Mesenchymal stem cell (in vitro differentiated cells and primary cell): Measurements from ENCODE around the gene ZNF592. TPM values are rescaled to one million over a fixed set of nuclear protein-coding genes. Genes with fewer than 3 reads are reported as not detected.

Source experiments
- DNase-seq: peaks from one replicate; pipeline ENCODE4 v3.0.0-alpha.2; 2013
- H2AFZ ChIP-seq: one replicate; pipeline ENCODE4 v1.6.1; 2013; ENCODE audit warnings: low read depth, mild to moderate bottlenecking, control low read depth, inconsistent platforms, low read length, moderate library complexity
- H2AK5ac ChIP-seq: 2 replicates; pipeline ENCODE4 v1.6.1; 2013; ENCODE audit warnings: low read length, moderate library complexity, mild to moderate bottlenecking, inconsistent platforms; ENCODE audit not compliant: severe bottlenecking
- H2BK120ac ChIP-seq: one replicate; pipeline ENCODE4 v1.6.1; 2013; ENCODE audit warnings: low read depth, mild to moderate bottlenecking, inconsistent platforms, low read length, moderate library complexity
- H2BK12ac ChIP-seq, 2 experiments: one replicate each; pipeline ENCODE4 v1.6.1; 2013; ENCODE audit warnings: inconsistent platforms in 2 of 2, low read length in 2 of 2, mild to moderate bottlenecking in 2 of 2, moderate library complexity in 2 of 2, control low read depth in 1 of 2
- H2BK15ac ChIP-seq: one replicate; pipeline ENCODE4 v1.6.1; 2013; ENCODE audit warnings: mild to moderate bottlenecking, low read depth, inconsistent platforms; ENCODE audit not compliant: poor library complexity, severe bottlenecking
- H2BK5ac ChIP-seq: 2 replicates; pipeline ENCODE4 v1.6.1; 2013; ENCODE audit warnings: low read depth, mild to moderate bottlenecking, low read length, control low read depth, inconsistent platforms; ENCODE audit not compliant: poor library complexity, severe bottlenecking
- H3K14ac ChIP-seq, 2 experiments: one replicate each; pipeline ENCODE4 v1.6.1; 2013; ENCODE audit warnings: inconsistent platforms in 2 of 2, low read length in 2 of 2, control low read depth in 1 of 2, mild to moderate bottlenecking in 1 of 2, moderate library complexity in 1 of 2
- H3K18ac ChIP-seq, 2 experiments: one replicate each; pipeline ENCODE4 v1.6.1; 2013; ENCODE audit warnings: inconsistent platforms in 2 of 2, low read length in 2 of 2, control low read depth in 1 of 2, low read depth in 1 of 2, mild to moderate bottlenecking in 1 of 2
- H3K23ac ChIP-seq, 2 experiments: one replicate each; pipeline ENCODE4 v1.6.1; 2013; ENCODE audit warnings: inconsistent platforms in 2 of 2, low read length in 2 of 2, mild to moderate bottlenecking in 2 of 2, moderate library complexity in 2 of 2, control low read depth in 1 of 2
- H3K27ac ChIP-seq: 2 replicates; pipeline ENCODE4 v1.5.1; 2013; ENCODE audit warnings: mild to moderate bottlenecking, moderate library complexity, low read length, control low read depth, inconsistent platforms; ENCODE audit not compliant: poor library complexity, severe bottlenecking
- H3K27me3 ChIP-seq, 2 experiments: 2 replicates each; pipeline versions ENCODE4 v1.6.1 to v1.7.0; 2013; ENCODE audit warnings: low read length in 2 of 2, mild to moderate bottlenecking in 2 of 2, moderate library complexity in 2 of 2, control low read depth in 1 of 2, inconsistent platforms in 1 of 2; ENCODE audit not compliant: control insufficient read depth in 1 of 2, insufficient read depth in 1 of 2
- H3K36me3 ChIP-seq, 2 experiments: 2 replicates each; pipeline versions ENCODE4 v1.6.1 to v1.7.0; 2013; ENCODE audit warnings: low read length in 2 of 2, control low read depth in 1 of 2, inconsistent platforms in 1 of 2, low read depth in 1 of 2, mild to moderate bottlenecking in 1 of 2; ENCODE audit not compliant: insufficient read depth in 2 of 2, control insufficient read depth in 1 of 2
- H3K4ac ChIP-seq, 2 experiments: one replicate each; pipeline ENCODE4 v1.6.1; 2013; ENCODE audit warnings: inconsistent platforms in 2 of 2, low read length in 2 of 2, mild to moderate bottlenecking in 2 of 2, moderate library complexity in 2 of 2, control low read depth in 1 of 2, low read depth in 1 of 2
- H3K4me1 ChIP-seq: 2 replicates; pipeline ENCODE4 v1.6.1; 2013; ENCODE audit warnings: low read depth, low read length, control low read depth; ENCODE audit not compliant: control insufficient read depth, insufficient read depth
- H3K4me2 ChIP-seq: 2 replicates; pipeline ENCODE4 v1.6.1; 2013; ENCODE audit warnings: low read length, mild to moderate bottlenecking, inconsistent platforms; ENCODE audit not compliant: poor library complexity, severe bottlenecking
- H3K4me3 ChIP-seq, 2 experiments: 2 replicates each; pipeline versions ENCODE4 v1.5.1 to v1.7.0; 2013; ENCODE audit warnings: low read length in 2 of 2, mild to moderate bottlenecking in 2 of 2, control low read depth in 1 of 2, low read depth in 1 of 2; ENCODE audit not compliant: insufficient read depth in 1 of 2
- H3K79me1 ChIP-seq: replicated peaks from 2 replicates; pipeline ENCODE4 v1.6.1; 2013; ENCODE audit warnings: mild to moderate bottlenecking, control low read depth, low read length, inconsistent platforms; ENCODE audit not compliant: poor library complexity, severe bottlenecking
- H3K9ac ChIP-seq: 2 replicates; pipeline ENCODE4 v1.7.0; 2013; ENCODE audit warnings: mild to moderate bottlenecking, low read length, moderate library complexity
- H3K9me3 ChIP-seq: 2 replicates; pipeline ENCODE4 v1.7.0; 2013; ENCODE audit warnings: mild to moderate bottlenecking, low read length; ENCODE audit not compliant: control insufficient read depth
- H4K8ac ChIP-seq: one replicate; pipeline ENCODE4 v1.6.1; 2013; ENCODE audit warnings: inconsistent platforms, mild to moderate bottlenecking, low read length, moderate library complexity
- H4K91ac ChIP-seq: one replicate; pipeline ENCODE4 v1.6.1; 2013; ENCODE audit warnings: mild to moderate bottlenecking, low read length, inconsistent platforms
- WGBS: methylation state at CpG from one replicate; pipeline ENCODE4 v1.1.7; 2013; ENCODE audit warnings: mixed read lengths; 5-methylcytosine and 5-hydroxymethylcytosine counted together
- small RNA-seq: library from polyadenylated mRNA; stranded (forward); fragments of <200 nt; extraction: miRNeasy Mini kit (QIAGEN cat#:217004); gene quantifications from one replicate; pipeline ENCODE3, GENCODE V24; 2013; ENCODE audit warnings: low read depth

ZNF592 gene

DNA sequence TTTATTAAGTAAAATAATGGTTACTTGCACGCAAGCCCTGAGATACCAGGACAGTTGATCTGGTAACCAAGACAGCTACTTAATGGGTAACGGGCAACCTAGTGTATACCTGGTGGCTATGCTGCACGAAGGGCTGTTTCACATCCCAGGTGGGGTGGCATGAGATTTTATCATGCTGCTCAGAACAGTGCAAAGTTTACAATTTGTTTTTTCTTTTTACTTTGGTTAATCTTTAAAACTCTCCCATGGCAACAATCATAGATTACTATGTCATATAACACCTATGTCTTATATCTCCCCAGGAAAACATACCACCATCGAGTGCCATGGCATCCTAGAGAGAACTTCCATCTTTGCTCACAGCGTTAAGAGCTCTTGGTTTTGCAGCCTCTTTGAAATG, 103.8 kb downstream of the ZNF592 start:
- WGBS, result 100% methylated on average over 4 of the region's 5 CpGs
- no peak overlapping the region for H2BK5ac ChIP-seq

DNA sequence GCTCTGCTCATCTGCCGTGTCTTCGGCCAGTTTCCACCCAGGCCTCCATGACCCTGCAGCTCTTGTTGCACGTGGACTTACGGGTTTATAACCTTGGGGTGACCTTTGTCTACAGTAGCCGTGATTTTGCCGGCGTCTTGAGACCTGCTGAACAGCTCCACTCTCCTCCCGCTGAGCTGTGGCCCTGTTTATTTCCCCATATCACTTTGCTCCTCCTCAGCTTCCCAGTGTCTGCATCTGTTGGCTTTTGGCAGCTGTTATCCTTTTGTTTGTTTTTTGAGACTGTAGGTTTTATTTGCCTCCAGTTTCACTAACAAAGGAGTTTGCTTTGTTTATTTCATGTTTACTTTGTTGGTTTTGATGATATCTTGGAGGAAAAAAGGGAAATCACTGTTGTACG, 106.7 kb downstream of the ZNF592 start:
- no peak overlapping the region for H2BK120ac ChIP-seq
- H2BK12ac ChIP-seq, result no peak overlapping the region
- H3K4me3 ChIP-seq, result no peak overlapping the region
- no peak overlapping the region for H2BK15ac ChIP-seq
- H2AFZ ChIP-seq, result no peak overlapping the region
- no peak for DNase-seq
- peaks cover 4% of the 10 kb centered on the region for H3K4me1 ChIP-seq
- no peaks in the 10 kb centered on the region for H3K36me3 ChIP-seq
- H2BK5ac ChIP-seq, result no peak overlapping the region
- no peak overlapping the region for H3K14ac ChIP-seq
- H2AK5ac ChIP-seq, result no peak overlapping the region
- H3K27ac ChIP-seq, result no peak overlapping the region
- H3K27me3 ChIP-seq, result peaks cover 0 to 3% of the 10 kb centered on the region in 2 experiments
- no peaks in the 10 kb centered on the region for H3K9me3 ChIP-seq
- WGBS, result 86% methylated on average over 9 of the region's 9 CpGs
- H3K18ac ChIP-seq, result no peak overlapping the region
- H3K79me1 ChIP-seq, result no peaks in the 10 kb centered on the region
- H4K8ac ChIP-seq, result no peak overlapping the region
- H3K23ac ChIP-seq, result no peak overlapping the region
- H4K91ac ChIP-seq, result no peak overlapping the region
- no peak overlapping the region for H3K9ac ChIP-seq
- H3K4me2 ChIP-seq, result no peak overlapping the region
- H3K4ac ChIP-seq, result no peak overlapping the region

More for the DNA sequence above, 103.8 kb downstream of the ZNF592 start:
- H3K23ac ChIP-seq, result no peak overlapping the region
- H3K4me3 ChIP-seq, result no peak overlapping the region
- H4K8ac ChIP-seq, result no peak overlapping the region
- no peak overlapping the region for H2BK15ac ChIP-seq
- H3K27me3 ChIP-seq, result peaks cover 0 to 3% of the 10 kb centered on the region in 2 experiments
- H3K9me3 ChIP-seq, result peaks cover 14% of the 10 kb centered on the region
- H3K4me1 ChIP-seq, result peaks cover 4% of the 10 kb centered on the region
- H2AFZ ChIP-seq, result no peak overlapping the region
- no peak for DNase-seq
- H4K91ac ChIP-seq, result no peak overlapping the region
- H3K79me1 ChIP-seq, result no peaks in the 10 kb centered on the region
- no peak overlapping the region for H3K4me2 ChIP-seq
- no peak overlapping the region for H3K4ac ChIP-seq
- H3K14ac ChIP-seq, result no peak overlapping the region
- no peak overlapping the region for H2BK12ac ChIP-seq
- no peak overlapping the region for H3K18ac ChIP-seq
- H3K36me3 ChIP-seq, result no peaks in the 10 kb centered on the region
- no peak overlapping the region for H3K27ac ChIP-seq
- no peak overlapping the region for H2AK5ac ChIP-seq
- H2BK120ac ChIP-seq, result no peak overlapping the region
- no peak overlapping the region for H3K9ac ChIP-seq

DNA sequence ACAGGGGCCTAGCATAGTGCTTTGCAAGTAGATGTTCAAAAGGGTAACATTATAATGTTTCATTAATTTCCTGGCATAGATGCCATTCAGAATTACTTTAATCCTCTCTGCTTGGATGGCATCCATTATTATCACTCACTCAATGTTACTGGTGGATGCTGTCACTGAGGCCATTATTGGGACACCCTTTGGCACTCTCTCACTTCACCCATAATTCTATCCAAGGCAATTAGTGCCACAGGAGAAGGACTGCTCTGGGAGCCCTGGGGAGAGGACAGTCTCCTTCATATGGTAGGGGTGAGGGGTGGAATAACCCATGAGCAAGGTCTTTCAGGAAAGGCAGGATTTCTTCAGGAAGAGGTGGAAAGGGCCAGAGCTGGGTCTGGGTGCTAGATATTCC, 107.4 kb downstream of the ZNF592 start:
- Histone ChIP-seq H3K4me2 (no peak overlapping the region), H2AFZ (no peak overlapping the region), H3K4me3 (no peak overlapping the region), H2BK15ac (no peak overlapping the region), H3K9me3 (no peaks in the 10 kb centered on the region), H2BK5ac (no peak overlapping the region), H3K18ac (no peak overlapping the region), H2BK12ac (no peak overlapping the region), H2BK120ac (no peak overlapping the region), H4K91ac (no peak overlapping the region), H3K27me3 (peaks cover 0 to 3% of the 10 kb centered on the region in 2 experiments), H3K14ac (no peak overlapping the region), H3K4me1 (peaks cover 4% of the 10 kb centered on the region), H3K4ac (no peak overlapping the region), H3K23ac (no peak overlapping the region), H3K27ac (no peak overlapping the region), H3K9ac (no peak overlapping the region), H4K8ac (no peak overlapping the region), H3K36me3 (no peaks in the 10 kb centered on the region), H2AK5ac (no peak overlapping the region), H3K79me1 (no peaks in the 10 kb centered on the region)
- DNase-seq, result no peak

Small RNAs within 50 kb of the gene (small RNA-seq; reads per million reads assigned to genes)
- not detected for gene RF00402
